HepG2 (cell line): ENCODE data around the gene FAM174C. TPM values are rescaled to one million over a fixed set of nuclear protein-coding genes. Genes with fewer than 3 reads are reported as not detected.

Source experiments
- ATAC-seq: fragments of 200-7000 bp; cut with Tn5 transposase; 3 replicates; pipeline ENCODE4 v1.9.1; 2020; ENCODE audit warnings: mild to moderate bottlenecking, moderate library complexity
- BruUV-seq: library from RNA; stranded (reverse); fragments of 400-500 nt; replicated peaks from 2 replicates; lab custom pipeline; 2021; lab: Mats Ljungman, UMichigan
- CTCF ChIA-PET: fragments of 300-600 bp; formaldehyde crosslinking; extraction: SDS; loops from one replicate; lab custom pipeline; 2021; ENCODE audit warnings: low total read pairs, inconsistent platforms, low intra/inter-chr PET ratio; lab: Yijun Ruan, JAX
- POLR2A ChIA-PET: fragments of 350-600 bp; sonication (Branson Sonifier 250); formaldehyde crosslinking; loops from one replicate; lab custom pipeline; 2020; ENCODE audit warnings: antibody characterized with exemption, inconsistent platforms; lab: Yijun Ruan, JAX
- DNase-seq: peaks from one replicate; pipeline ENCODE4 v3.0.0-alpha.2; 2015; ENCODE audit warnings: low spot score
- FAIRE-seq: peaks from 3 replicates; lab custom pipeline; 2011; peaks lifted over from hg19 to GRCh38; lab: Jason Lieb, UNC
- H2AFZ ChIP-seq: one replicate; pipeline ENCODE4 v1.6.1; 2011; ENCODE audit warnings: low read length, inconsistent platforms
- H3K27ac ChIP-seq: fragments of 300-600 bp; 3 replicates; pipeline ENCODE4 v1.8.0; 2011; ENCODE audit warnings: mixed run types, mild to moderate bottlenecking, mixed read lengths, low read length, inconsistent platforms; ENCODE audit not compliant: insufficient read depth; ENCODE audit errors: extremely low read length
- H3K27me3 ChIP-seq, 2 experiments: fragments of 200-600 bp in 1 of 2; 2 replicates in 1 of 2; 3 replicates in 1 of 2; pipeline versions ENCODE4 v1.6.0 to v1.8.0; 2011; ENCODE audit warnings: low read length in 2 of 2, mild to moderate bottlenecking in 2 of 2, moderate library complexity in 2 of 2, inconsistent platforms in 1 of 2; ENCODE audit not compliant: insufficient read depth in 2 of 2, control insufficient read depth in 1 of 2
- H3K36me3 ChIP-seq, 2 experiments: fragments of 200-600 bp in 1 of 2; replicated peaks in 1 of 2; 2 replicates in 1 of 2; 3 replicates in 1 of 2; pipeline versions ENCODE4 v1.5.1 to v1.8.0; 2011; ENCODE audit warnings: low read length in 2 of 2, inconsistent platforms in 1 of 2; ENCODE audit not compliant: insufficient read depth in 2 of 2, control insufficient read depth in 1 of 2
- H3K4me1 ChIP-seq: 2 replicates; pipeline ENCODE4 v1.5.1; 2012; ENCODE audit warnings: low read length, inconsistent platforms; ENCODE audit not compliant: insufficient read depth
- H3K4me2 ChIP-seq: 2 replicates; pipeline ENCODE4 v1.6.0; 2011; ENCODE audit warnings: low read depth, low read length, inconsistent platforms
- H3K4me3 ChIP-seq, 3 experiments: fragments of 200-600 bp in 1 of 3; sonication (generic), shearing (Covaris generic) in 1 of 3; replicated peaks in 1 of 3; 2 replicates each; pipeline ENCODE4 v1.5.1; 2011 to 2016; ENCODE audit warnings: low read length in 3 of 3, inconsistent platforms in 2 of 3, low read depth in 2 of 3, mild to moderate bottlenecking in 2 of 3, control low read depth in 1 of 3, mixed read lengths in 1 of 3; ENCODE audit not compliant: insufficient read depth in 1 of 3
- H3K79me2 ChIP-seq: one replicate; pipeline ENCODE4 v1.6.1; 2011; ENCODE audit warnings: low read length, inconsistent platforms; ENCODE audit not compliant: insufficient read depth
- H3K9ac ChIP-seq: 2 replicates; pipeline ENCODE4 v1.6.0; 2011; ENCODE audit warnings: mild to moderate bottlenecking, low read depth, low read length, inconsistent platforms; ENCODE audit not compliant: insufficient read depth
- H3K9me3 ChIP-seq: 2 replicates; pipeline ENCODE4 v1.5.1; 2012; ENCODE audit warnings: mild to moderate bottlenecking, low read length
- H4K20me1 ChIP-seq: 2 replicates; pipeline ENCODE4 v1.6.0; 2011; ENCODE audit warnings: inconsistent platforms, mild to moderate bottlenecking, low read length, moderate library complexity; ENCODE audit not compliant: insufficient read depth
- ADNP ChIP-seq: sonication (generic); formaldehyde crosslinking; IDR thresholded peaks from 2 replicates; pipeline ENCODE4 v1.4.0; 2020; ENCODE audit warnings: missing genetic modification reagents
- CEBPG ChIP-seq: IDR thresholded peaks from 2 replicates; pipeline ENCODE4 v1.6.1; 2016
- CSRNP1 ChIP-seq: sonication (generic); formaldehyde crosslinking; IDR thresholded peaks from 2 replicates; pipeline ENCODE4 v1.8.1; 2023; ENCODE audit warnings: mild to moderate bottlenecking, missing genetic modification reagents
- HIC2 ChIP-seq: sonication (generic); formaldehyde crosslinking; IDR thresholded peaks from 2 replicates; pipeline ENCODE4 v1.9.0; 2022; ENCODE audit warnings: low read depth, missing genetic modification reagents
- LBX2 ChIP-seq: sonication (generic); formaldehyde crosslinking; IDR thresholded peaks from 2 replicates; pipeline ENCODE4 v1.5.0; 2020; ENCODE audit warnings: missing genetic modification reagents, mild to moderate bottlenecking, borderline replicate concordance
- PRDM15 ChIP-seq: sonication (generic); formaldehyde crosslinking; IDR thresholded peaks from 2 replicates; pipeline ENCODE4 v1.4.0; 2020; ENCODE audit warnings: missing genetic modification reagents
- SALL2 ChIP-seq: sonication (generic); formaldehyde crosslinking; IDR thresholded peaks from 2 replicates; pipeline ENCODE4 v1.8.1; 2023; ENCODE audit warnings: mild to moderate bottlenecking, missing genetic modification reagents, inconsistent platforms
- TBX3 ChIP-seq: fragments of 450-650 bp; IDR thresholded peaks from 2 replicates; pipeline ENCODE4 v1.6.1; 2017; ENCODE audit warnings: antibody characterized with exemption, mild to moderate bottlenecking, inconsistent platforms, borderline replicate concordance
- XRCC5 ChIP-seq: fragments of 200-400 bp; formaldehyde crosslinking; optimal IDR thresholded peaks from 2 replicates; pipeline ENCODE3; 2017; ENCODE audit warnings: mild to moderate bottlenecking, low read length
- ZMYM3 ChIP-seq: sonication (generic); formaldehyde crosslinking; IDR thresholded peaks from 2 replicates; pipeline ENCODE4 v1.5.1; 2020; ENCODE audit warnings: mild to moderate bottlenecking, missing genetic modification reagents
- ZNF567 ChIP-seq: sonication (generic); formaldehyde crosslinking; IDR thresholded peaks from 2 replicates; pipeline ENCODE4 v1.8.1; 2023; ENCODE audit warnings: mild to moderate bottlenecking, missing genetic modification reagents, borderline replicate concordance
- WGBS: methylation state at CpG from one replicate; pipeline ENCODE4 v1.1.6; 2017; ENCODE audit warnings: low lambda C conversion rate; 5-methylcytosine and 5-hydroxymethylcytosine counted together
- in situ Hi-C: cut with HindIII; loops from 2 replicates; pipeline ENCODE4 v1.10.0; 2017; ENCODE audit warnings: low pct_unique_long_range_greater_than_20kb; ENCODE audit not compliant: extremely low pct_ligation_motif_present
- intact Hi-C: fragments of 100-400 bp; cut with micrococcal nuclease; formaldehyde crosslinking; loops from one replicate; pipeline ENCODE4 v1.10.0; 2022; ENCODE audit not compliant: unreplicated experiment
- polyA plus RNA-seq, 8 experiments: library from polyadenylated mRNA; depleted of rRNA in 3 of 8; stranded (reverse) in 7 of 8; unstranded in 1 of 8; fragments of >200 nt; fragmentation: Illumina TruSeq in 4 of 8; extraction: Trizol in 4 of 8; gene quantifications; 2 replicates each; pipeline versions ENCODE4 v1.2.1 to v1.2.3, GENCODE V29; 2011 to 2016; ENCODE audit warnings: low read depth in 4 of 8, missing spikeins in 1 of 8, mixed read lengths in 1 of 8; ENCODE audit not compliant: insufficient read depth in 1 of 8
- total RNA-seq, 5 experiments: library from RNA; depleted of rRNA; stranded (reverse); fragments of >200 nt; fragmentation: Illumina TruSeq; extraction: Trizol; gene quantifications; 2 replicates each; pipeline ENCODE4 v1.2.3, GENCODE V29; 2016; ENCODE audit warnings: low read depth in 1 of 5
- TF ChIP-seq, protein P1 (sequence below): sonication (generic); formaldehyde crosslinking; IDR thresholded peaks from 2 replicates; pipeline ENCODE4 v1.5.1; 2020; ENCODE audit warnings: missing genetic modification reagents, mild to moderate bottlenecking, borderline replicate concordance

Gene FAM174C
- total and polyA plus RNA-seq, 2 of the 13 experiments (the other 11 are each of a cell fraction or from before 2014, with no cell fraction given) = 19.5 to 31.3 TPM

DNA sequence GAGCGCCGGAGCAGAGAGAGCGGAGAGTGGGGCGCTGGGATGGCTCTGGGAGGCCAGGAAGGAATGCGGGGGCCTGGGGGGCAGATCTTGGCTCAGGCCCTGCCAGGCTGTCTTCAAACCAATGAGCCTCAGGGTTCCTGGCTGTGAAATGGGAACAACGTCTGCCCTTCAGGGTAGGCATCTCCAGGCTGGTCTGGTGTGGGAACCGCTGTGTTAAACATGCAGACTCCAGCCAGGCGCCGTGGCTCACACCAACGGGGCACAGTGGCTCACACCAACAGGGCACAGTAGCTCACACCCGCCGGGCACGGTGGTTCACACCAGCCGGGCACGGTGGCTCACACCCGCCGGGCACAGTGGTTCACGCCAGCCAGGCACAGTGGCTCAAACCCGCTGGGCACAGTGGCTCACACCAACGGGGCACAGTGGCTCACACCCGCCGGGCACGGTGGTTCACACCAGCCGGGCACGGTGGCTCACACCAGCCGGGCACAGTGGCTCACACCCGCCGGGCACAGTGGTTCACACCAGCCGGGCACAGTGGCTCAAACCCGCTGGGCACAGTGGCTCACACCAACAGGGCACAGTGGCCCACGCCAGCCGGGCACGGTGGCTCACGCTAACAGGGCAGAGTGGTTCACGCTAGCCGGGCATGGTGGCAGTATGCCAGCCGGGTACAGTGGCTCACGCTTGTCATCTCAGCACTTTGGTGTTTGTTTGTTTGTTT is 50.4 kb downstream of the FAM174C start:
- peak overlapping the region; percentile 75 for H3K4me2 ChIP-seq
- no peaks in the 10 kb centered on the region for H3K79me2 ChIP-seq
- BruUV-seq = no TSS peak
- peaks cover 51% of the 10 kb centered on the region for H3K4me1 ChIP-seq
- FAIRE-seq (no peak), DNase-seq (no peak), ATAC-seq (no peak)
- in situ Hi-C loops (no loop called here), intact Hi-C loops (no loop called here)
- H3K27me3 ChIP-seq = no peaks in the 10 kb centered on the region; a peak in 1 of 5 replicates
- no peaks in the 10 kb centered on the region for H3K9me3 ChIP-seq
- CTCF ChIA-PET = no interaction called here
- POLR2A ChIA-PET = interaction anchor here (2.2 kb wide), 1 partner anchor 41 kb away, joined by 5 read pairs; no protein-coding TSS in a partner anchor
- no peak overlapping the region for H3K9ac ChIP-seq
- 83% methylated on average over 18 of the region's 38 CpGs for WGBS
- no peak overlapping the region for H2AFZ ChIP-seq
- no peak overlapping the region for H3K27ac ChIP-seq
- H3K36me3 ChIP-seq = no peaks in the 10 kb centered on the region
- no peaks in the 10 kb centered on the region for H4K20me1 ChIP-seq
- H3K4me3 ChIP-seq = peak overlapping the region in 2 of 3 experiments; percentile 48 to 71; a peak in 3 of 6 replicates
- TF ChIP-seq, protein P1, sequence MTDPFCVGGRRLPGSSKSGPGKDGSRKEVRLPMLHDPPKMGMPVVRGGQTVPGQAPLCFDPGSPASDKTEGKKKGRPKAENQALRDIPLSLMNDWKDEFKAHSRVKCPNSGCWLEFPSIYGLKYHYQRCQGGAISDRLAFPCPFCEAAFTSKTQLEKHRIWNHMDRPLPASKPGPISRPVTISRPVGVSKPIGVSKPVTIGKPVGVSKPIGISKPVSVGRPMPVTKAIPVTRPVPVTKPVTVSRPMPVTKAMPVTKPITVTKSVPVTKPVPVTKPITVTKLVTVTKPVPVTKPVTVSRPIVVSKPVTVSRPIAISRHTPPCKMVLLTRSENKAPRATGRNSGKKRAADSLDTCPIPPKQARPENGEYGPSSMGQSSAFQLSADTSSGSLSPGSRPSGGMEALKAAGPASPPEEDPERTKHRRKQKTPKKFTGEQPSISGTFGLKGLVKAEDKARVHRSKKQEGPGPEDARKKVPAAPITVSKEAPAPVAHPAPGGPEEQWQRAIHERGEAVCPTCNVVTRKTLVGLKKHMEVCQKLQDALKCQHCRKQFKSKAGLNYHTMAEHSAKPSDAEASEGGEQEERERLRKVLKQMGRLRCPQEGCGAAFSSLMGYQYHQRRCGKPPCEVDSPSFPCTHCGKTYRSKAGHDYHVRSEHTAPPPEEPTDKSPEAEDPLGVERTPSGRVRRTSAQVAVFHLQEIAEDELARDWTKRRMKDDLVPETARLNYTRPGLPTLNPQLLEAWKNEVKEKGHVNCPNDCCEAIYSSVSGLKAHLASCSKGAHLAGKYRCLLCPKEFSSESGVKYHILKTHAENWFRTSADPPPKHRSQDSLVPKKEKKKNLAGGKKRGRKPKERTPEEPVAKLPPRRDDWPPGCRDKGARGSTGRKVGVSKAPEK = 0 out of 2 replicates have a peak, but pooled peaks have one; percentile 42
- TF ChIP-seq ZMYM3 (CRISPR knock-in tag) (peak; percentile 69), CEBPG (no peak), CSRNP1 (CRISPR knock-in tag) (no peak; the same call in 1 of the 2 replicates), LBX2 (CRISPR knock-in tag) (no peak), ADNP (CRISPR knock-in tag) (0 out of 2 replicates have a peak, but pooled peaks have one; percentile 29), ZNF567 (no peak), XRCC5 (no peak), PRDM15 (CRISPR knock-in tag) (no peak), HIC2 (peak; percentile 63; the same call in 1 of the 2 replicates), SALL2 (CRISPR knock-in tag) (no peak), TBX3 (peak; percentile 6; the same call in 1 of the 2 replicates)
